Aorta (tissue), 5 donors: ENCODE results near the gene KIF13A. TPM values are rescaled to one million over a fixed set of nuclear protein-coding genes. Genes with fewer than 3 reads are reported as not detected.
A peak's percentile ranks its signal among the peaks of the same experiment; 100 is the strongest.
"Not testable (repeated sequence)": the region's sequence is repeated elsewhere in the genome, so short reads cannot be mapped to it uniquely, and the experiment has no call there.

Source experiments
- ATAC-seq: fragments of 200-7000 bp; cut with Tn5 transposase; one replicate; pipeline ENCODE4 v1.9.1; 2022; ENCODE audit warnings: moderate library complexity; ENCODE audit not compliant: low FRiP score
- DNase-seq, 2 donors: peaks; one replicate each; pipeline ENCODE4 v3.0.0-alpha.2; 2020
- H3K27ac ChIP-seq, 2 donors: one replicate each; pipeline ENCODE4 v1.5.1; 2013; ENCODE audit warnings: low read length in 2 of 2, mild to moderate bottlenecking in 2 of 2, moderate library complexity in 2 of 2, control low read depth in 1 of 2, inconsistent platforms in 1 of 2, low read depth in 1 of 2
- H3K27me3 ChIP-seq, 2 donors: one replicate each; pipeline ENCODE4 v1.6.1; 2013; ENCODE audit warnings: control low read depth in 1 of 2, low read length in 1 of 2, mild to moderate bottlenecking in 1 of 2, moderate library complexity in 1 of 2; ENCODE audit not compliant: insufficient read depth in 2 of 2, control insufficient read depth in 1 of 2
- H3K36me3 ChIP-seq, 2 donors: one replicate each; pipeline ENCODE4 v1.6.1; 2013; ENCODE audit warnings: control low read depth in 1 of 2, low read length in 1 of 2, mild to moderate bottlenecking in 1 of 2; ENCODE audit not compliant: insufficient read depth in 2 of 2, control insufficient read depth in 1 of 2
- H3K4me1 ChIP-seq, 2 donors: one replicate each; pipeline ENCODE4 v1.6.1; 2013; ENCODE audit warnings: low read length in 2 of 2, control low read depth in 1 of 2, mild to moderate bottlenecking in 1 of 2, moderate library complexity in 1 of 2; ENCODE audit not compliant: insufficient read depth in 2 of 2, control insufficient read depth in 1 of 2
- H3K4me3 ChIP-seq, 2 donors: one replicate each; pipeline ENCODE4 v1.5.1; 2013; ENCODE audit warnings: low read length in 2 of 2, control low read depth in 1 of 2, mild to moderate bottlenecking in 1 of 2
- H3K9me3 ChIP-seq: one replicate; pipeline ENCODE4 v1.6.1; 2013; ENCODE audit warnings: mild to moderate bottlenecking, low read length; ENCODE audit not compliant: control insufficient read depth
- WGBS, 2 donors: extraction: QIAGEN DNeasy Blood & Tissue Kit; methylation state at CpG; one replicate each; pipeline ENCODE4 v1.1.7; 2013; 5-methylcytosine and 5-hydroxymethylcytosine counted together
- intact Hi-C, 2 donors: fragments of 100-400 bp; cut with DNase I; formaldehyde crosslinking; loops; one replicate each; pipeline versions ENCODE4 v1.14.2 to v1.15.0; 2022
- polyA plus RNA-seq, 2 donors: library from polyadenylated mRNA; stranded (reverse); fragments of 200-250 nt; gene quantifications; one replicate each; pipeline ENCODE4 v1.2.3, GENCODE V29; 2013
- total RNA-seq, 2 donors: library from RNA; stranded (reverse); fragmentation: NEBNext Ultra II Directional; extraction: Animal tissue kit (Norgen Biotek cat#: 25700); gene quantifications; one replicate each; pipeline ENCODE4 v1.2.1, GENCODE V29; 2021
- donor health status: healthy with polysubstance abuse.
- donor health status: Bipolar disorder and iron deficiency.
- donor health status: DM: no; HTN: no; CAD: no.
- donor health status: DM: no; HTN: no; CAD: no.
- donor health status: DM: yes; HTN: yes; CAD: no.

KIF13A gene
- total and polyA plus RNA-seq, 4 donors = 52.6 to 109 (median 72.6) TPM

GRCh38 chr6:18011287-18011686, 23.9 kb upstream of the KIF13A start:
- no peak for ATAC-seq
- Histone ChIP-seq H3K27me3 (no peaks in the 10 kb centered on the region), H3K4me1 (no peaks in the 10 kb centered on the region), H3K36me3 (no peaks in the 10 kb centered on the region), H3K4me3 (no peak overlapping the region), H3K9me3 (no peaks in the 10 kb centered on the region), H3K27ac (no peak overlapping the region)
- DNase-seq = no peak
- 96 to 97% methylated on average over 30 of the region's 30 CpGs for WGBS, 2 donors
- intact Hi-C loops = no loop called here

- H3K4me1 ChIP-seq, DNase-seq, H3K27me3 ChIP-seq, H3K27ac ChIP-seq, ATAC-seq, H3K36me3 ChIP-seq, H3K9me3 ChIP-seq, H3K4me3 ChIP-seq, intact Hi-C loops: not testable (repeated sequence)
- 98 to 99% methylated on average over 4 of the region's 4 CpGs for WGBS, 2 donors
Observed at GRCh38 chr6:18010540-18010939, 23.1 kb upstream of the KIF13A start.

GRCh38 chr6:18004256-18004985, 17.0 kb upstream of the KIF13A start:
- H3K4me1 ChIP-seq = no peaks in the 10 kb centered on the region
- H3K9me3 ChIP-seq = no peaks in the 10 kb centered on the region
- WGBS, 2 donors = 93 to 95% methylated on average over 10 of the region's 10 CpGs
- DNase-seq (no peak), ATAC-seq (no peak)
- intact Hi-C loops = no loop called here
- no peak overlapping the region for H3K4me3 ChIP-seq
- H3K27ac ChIP-seq = no peak overlapping the region
- no peaks in the 10 kb centered on the region for H3K27me3 ChIP-seq
- H3K36me3 ChIP-seq = no peaks in the 10 kb centered on the region

- no peaks in the 10 kb centered on the region for H3K36me3 ChIP-seq
- no peak overlapping the region for H3K27ac ChIP-seq
- no peak for ATAC-seq
- no peak overlapping the region for H3K4me3 ChIP-seq
- no peaks in the 10 kb centered on the region for H3K4me1 ChIP-seq
- no peaks in the 10 kb centered on the region for H3K27me3 ChIP-seq
- intact Hi-C loops = no loop called here
- no peaks in the 10 kb centered on the region for H3K9me3 ChIP-seq
- DNase-seq = no peak
- 80% methylated on average over 7 of the region's 7 CpGs for WGBS, 2 donors
Observed at GRCh38 chr6:17999425-17999824, 12.0 kb upstream of the KIF13A start.

GRCh38 chr6:17998442-17998841, 11.0 kb upstream of the KIF13A start:
- Histone ChIP-seq H3K27ac (no peak overlapping the region), H3K9me3 (no peaks in the 10 kb centered on the region), H3K4me1 (no peaks in the 10 kb centered on the region), H3K4me3 (no peak overlapping the region), H3K36me3 (no peaks in the 10 kb centered on the region), H3K27me3 (no peaks in the 10 kb centered on the region)
- ATAC-seq (no peak), DNase-seq (no peak)
- intact Hi-C loops = no loop called here
- 77 to 92% methylated on average over 1 of the region's 1 CpG for WGBS, 2 donors

GRCh38 chr6:17998003-17998402, 10.6 kb upstream of the KIF13A start:
- Histone ChIP-seq H3K9me3 (no peaks in the 10 kb centered on the region), H3K4me3 (no peak overlapping the region), H3K27me3 (no peaks in the 10 kb centered on the region), H3K4me1 (no peaks in the 10 kb centered on the region), H3K27ac (no peak overlapping the region), H3K36me3 (no peaks in the 10 kb centered on the region)
- 85 to 94% methylated on average over 3 of the region's 3 CpGs for WGBS, 2 donors
- intact Hi-C loops = no loop called here
- DNase-seq = no peak
- ATAC-seq = no peak

- H3K27me3 ChIP-seq = no peaks in the 10 kb centered on the region
- WGBS, 2 donors = 95 to 97% methylated on average over 4 of the region's 4 CpGs
- H3K36me3 ChIP-seq = no peaks in the 10 kb centered on the region
- H3K4me3 ChIP-seq = no peak overlapping the region
- H3K27ac ChIP-seq = no peak overlapping the region
- no peaks in the 10 kb centered on the region for H3K9me3 ChIP-seq
- H3K4me1 ChIP-seq = no peaks in the 10 kb centered on the region
- DNase-seq (no peak), ATAC-seq (no peak)
- intact Hi-C loops = no loop called here
Observed at GRCh38 chr6:17995414-17995813, 8.0 kb upstream of the KIF13A start.

- no peaks in the 10 kb centered on the region for H3K4me1 ChIP-seq
- no peak for ATAC-seq
- intact Hi-C loops = no loop called here
- no peak for DNase-seq
- H3K9me3 ChIP-seq = no peaks in the 10 kb centered on the region
- no peak overlapping the region for H3K4me3 ChIP-seq
- H3K36me3 ChIP-seq = no peaks in the 10 kb centered on the region
- no peak overlapping the region for H3K27ac ChIP-seq
- 91 to 92% methylated on average over 2 of the region's 2 CpGs for WGBS, 2 donors
- no peaks in the 10 kb centered on the region for H3K27me3 ChIP-seq
Observed at GRCh38 chr6:17994019-17994418, 6.6 kb upstream of the KIF13A start.

- intact Hi-C loops = loop anchor here (5.0 kb wide), 4 partner anchors 54 to 139 kb away; no protein-coding TSS in a partner anchor
- peak overlapping the region; percentile 64 to 98 for H3K27ac ChIP-seq
- H3K36me3 ChIP-seq = no peaks in the 10 kb centered on the region
- no peaks in the 10 kb centered on the region for H3K27me3 ChIP-seq
- ATAC-seq (peak; percentile 2), DNase-seq (no peak)
- H3K9me3 ChIP-seq = no peaks in the 10 kb centered on the region
- WGBS, 2 donors = 12 to 13% methylated on average over 20 of the region's 20 CpGs
- peak overlapping the region; percentile 72 to 86 for H3K4me3 ChIP-seq
- no peaks in the 10 kb centered on the region for H3K4me1 ChIP-seq
Observed at GRCh38 chr6:17988422-17988944, 1.0 kb upstream of the KIF13A start.
